ENCODE measurements around the gene KCND1. TPM values are rescaled to one million over a fixed set of nuclear protein-coding genes. Genes with fewer than 3 reads are reported as not detected.

KCND1 gene
- total RNA-seq, 1 donor from 2014 or later = 6.0 TPM

DNA sequence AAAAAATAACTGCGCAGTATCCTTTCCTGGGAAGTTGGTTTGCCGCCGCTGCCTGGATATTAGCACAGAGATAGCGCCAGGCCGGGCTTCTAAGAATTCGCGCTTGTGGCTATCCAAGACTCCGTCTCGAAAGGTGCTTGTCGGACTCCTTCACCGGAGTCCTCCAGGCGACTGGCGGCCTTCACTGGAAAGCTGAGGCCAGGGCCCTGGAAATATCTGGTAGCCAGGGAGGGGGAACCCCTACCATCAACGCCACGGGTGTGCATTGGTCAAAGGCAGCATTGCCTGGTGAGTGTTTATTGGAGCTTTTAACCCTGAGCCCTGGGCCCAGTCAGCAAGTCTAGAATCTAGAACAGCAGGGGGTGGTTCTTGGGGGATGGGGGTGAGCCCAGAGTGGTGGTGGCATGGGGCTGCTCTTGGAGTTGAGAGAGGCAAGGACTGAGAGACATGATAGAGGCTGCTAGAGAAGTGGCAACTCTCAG lies 52.2 kb downstream of the KCND1 start:
- no peak for DNase-seq (ENCODE audit: low spot score)
- Mint-ChIP-seq H3K9me3 (ENCODE audit: unreplicated experiment) (no peaks in the 10 kb centered on the region), H3K4me3 (ENCODE audit: unreplicated experiment) (peak overlapping the region; percentile 69), H3K4me1 (ENCODE audit: unreplicated experiment) (peaks cover 20% of the 10 kb centered on the region), H3K27me3 (ENCODE audit: unreplicated experiment) (peaks cover 14% of the 10 kb centered on the region), H3K36me3 (ENCODE audit: low read depth, unreplicated experiment) (peaks cover 8% of the 10 kb centered on the region), H3K27ac (ENCODE audit: unreplicated experiment) (peak overlapping the region; percentile 63)
- TF ChIP-seq, protein P1, sequence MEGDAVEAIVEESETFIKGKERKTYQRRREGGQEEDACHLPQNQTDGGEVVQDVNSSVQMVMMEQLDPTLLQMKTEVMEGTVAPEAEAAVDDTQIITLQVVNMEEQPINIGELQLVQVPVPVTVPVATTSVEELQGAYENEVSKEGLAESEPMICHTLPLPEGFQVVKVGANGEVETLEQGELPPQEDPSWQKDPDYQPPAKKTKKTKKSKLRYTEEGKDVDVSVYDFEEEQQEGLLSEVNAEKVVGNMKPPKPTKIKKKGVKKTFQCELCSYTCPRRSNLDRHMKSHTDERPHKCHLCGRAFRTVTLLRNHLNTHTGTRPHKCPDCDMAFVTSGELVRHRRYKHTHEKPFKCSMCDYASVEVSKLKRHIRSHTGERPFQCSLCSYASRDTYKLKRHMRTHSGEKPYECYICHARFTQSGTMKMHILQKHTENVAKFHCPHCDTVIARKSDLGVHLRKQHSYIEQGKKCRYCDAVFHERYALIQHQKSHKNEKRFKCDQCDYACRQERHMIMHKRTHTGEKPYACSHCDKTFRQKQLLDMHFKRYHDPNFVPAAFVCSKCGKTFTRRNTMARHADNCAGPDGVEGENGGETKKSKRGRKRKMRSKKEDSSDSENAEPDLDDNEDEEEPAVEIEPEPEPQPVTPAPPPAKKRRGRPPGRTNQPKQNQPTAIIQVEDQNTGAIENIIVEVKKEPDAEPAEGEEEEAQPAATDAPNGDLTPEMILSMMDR (IDR thresholded peaks at IDR 0.05; ENCODE audit: unreplicated experiment) = no peak

DNA sequence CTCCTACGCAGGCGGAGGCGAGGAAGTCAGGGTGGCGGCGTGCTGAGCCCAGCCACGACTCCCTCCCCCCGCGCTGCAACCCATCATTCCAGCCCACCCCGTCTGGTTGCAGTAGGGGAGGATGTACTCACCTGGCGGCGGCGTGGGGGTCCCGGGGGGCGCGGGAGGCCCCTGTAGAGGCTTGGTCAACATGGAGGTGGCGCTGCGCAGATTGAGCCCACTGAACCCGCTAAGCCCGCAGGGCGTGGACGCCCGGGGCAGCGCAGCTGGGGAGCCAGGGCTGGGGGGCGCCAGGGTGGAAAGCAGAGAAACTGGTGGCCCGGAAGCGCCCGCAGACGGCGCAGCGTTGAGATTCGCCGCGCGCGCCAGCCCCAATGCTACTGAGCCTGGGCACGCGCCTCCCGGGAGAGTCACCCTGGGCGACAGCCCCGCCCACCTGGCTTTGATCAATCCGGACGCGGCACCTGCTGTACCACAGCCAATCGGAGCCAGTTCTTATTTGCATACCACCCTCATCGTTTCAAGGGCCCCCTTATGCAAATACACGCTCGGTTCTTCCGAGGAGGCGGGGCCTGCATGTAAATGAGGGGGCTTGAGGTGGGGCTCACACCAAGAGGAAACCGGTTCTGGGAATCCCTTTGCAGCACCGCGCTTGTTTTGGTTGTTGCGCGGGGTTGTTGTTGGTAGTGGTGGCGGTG lies 52.9 kb downstream of the KCND1 start, which contains the start of gene PIM2:
TSS of gene PIM2 (minus strand) at position 382 of the 698 bp plus-strand sequence. CDS start at position 192, 190 bp downstream.
- H3K27ac Mint-ChIP-seq (ENCODE audit: unreplicated experiment) = peak within 1 kb of the TSS; percentile 63

GRCh38 chrX:48918301-48918642 lies 53.4 kb downstream of the KCND1 start:
- TF ChIP-seq, protein P1 (IDR thresholded peaks at IDR 0.05; ENCODE audit: unreplicated experiment) = no peak

More for the DNA sequence above, 52.9 kb downstream of the KCND1 start, which contains the start of gene PIM2:
- TF ChIP-seq, protein P1 (IDR thresholded peaks at IDR 0.05; ENCODE audit: unreplicated experiment) = no peak
- peaks cover 4% of the 10 kb centered on the region for H3K36me3 Mint-ChIP-seq (ENCODE audit: low read depth, unreplicated experiment)
- H3K27me3 Mint-ChIP-seq (ENCODE audit: unreplicated experiment) = peaks cover 12% of the 10 kb centered on the region
- H3K9me3 Mint-ChIP-seq (ENCODE audit: unreplicated experiment) = no peaks in the 10 kb centered on the region
- DNase-seq (ENCODE audit: low spot score) = peak; percentile 72
- H3K4me3 Mint-ChIP-seq (ENCODE audit: unreplicated experiment) = peak within 1 kb of the TSS; percentile 85
- H3K4me1 Mint-ChIP-seq (ENCODE audit: unreplicated experiment) = peaks cover 15% of the 10 kb centered on the region

GRCh38 chrX:48917139-48918001 lies 54.3 kb downstream of the KCND1 start:
- Mint-ChIP-seq H3K36me3 (ENCODE audit: low read depth, unreplicated experiment) (peaks cover 4% of the 10 kb centered on the region), H3K4me3 (ENCODE audit: unreplicated experiment) (peak overlapping the region; percentile 85), H3K27ac (ENCODE audit: unreplicated experiment) (peak overlapping the region; percentile 52), H3K9me3 (ENCODE audit: unreplicated experiment) (no peaks in the 10 kb centered on the region), H3K27me3 (ENCODE audit: unreplicated experiment) (peaks cover 7% of the 10 kb centered on the region), H3K4me1 (ENCODE audit: unreplicated experiment) (peaks cover 17% of the 10 kb centered on the region)
- DNase-seq (ENCODE audit: low spot score) = peak; percentile 74
- TF ChIP-seq, protein P1 (IDR thresholded peaks at IDR 0.05; ENCODE audit: unreplicated experiment) = peak; percentile 85

More at GRCh38 chrX:48918301-48918642, 53.4 kb downstream of the KCND1 start:
- peaks cover 12% of the 10 kb centered on the region for H3K27me3 Mint-ChIP-seq (ENCODE audit: unreplicated experiment)
- H3K9me3 Mint-ChIP-seq (ENCODE audit: unreplicated experiment) = no peaks in the 10 kb centered on the region
- no peak overlapping the region for H3K27ac Mint-ChIP-seq (ENCODE audit: unreplicated experiment)
- no peak for DNase-seq (ENCODE audit: low spot score)
- H3K4me1 Mint-ChIP-seq (ENCODE audit: unreplicated experiment) = peaks cover 15% of the 10 kb centered on the region
- peaks cover 4% of the 10 kb centered on the region for H3K36me3 Mint-ChIP-seq (ENCODE audit: low read depth, unreplicated experiment)
- H3K4me3 Mint-ChIP-seq (ENCODE audit: unreplicated experiment) = peak overlapping the region; percentile 85

All from endothelial cell (in vitro differentiated cells).